PC-3 (cell line): ENCODE results near the gene EMID1.

Experiments used
- CTCF ChIP-seq: fragments of 300-600 bp; sonication (generic); conservative IDR thresholded peaks from 2 replicates; pipeline ENCODE4 v1.5.1; 2017; ENCODE audit warnings: antibody characterized with exemption, low read depth, mild to moderate bottlenecking, low read length
- EZH2 ChIP-seq: fragments of 300-600 bp; sonication (generic); IDR thresholded peaks from one replicate; pipeline ENCODE4 v1.6.1; 2017; ENCODE audit warnings: antibody characterized with exemption, mild to moderate bottlenecking, low read length; ENCODE audit not compliant: unreplicated experiment
- EZH2phosphoT487 ChIP-seq: fragments of 300-600 bp; sonication (generic); IDR thresholded peaks from 2 replicates; pipeline ENCODE4 v1.6.1; 2018; ENCODE audit warnings: mild to moderate bottlenecking, antibody characterized with exemption, low read length, borderline replicate concordance

- TF ChIP-seq CTCF, result no peak
- TF ChIP-seq EZH2, result no peak
- no peak for TF ChIP-seq EZH2phosphoT487
Measured at GRCh38 chr22:29267462-29267857, 61.8 kb downstream of the EMID1 start.
